Mesenteric fat pad (tissue), 1 donor: ENCODE measurements around the gene LOXL3. TPM values are rescaled to one million over a fixed set of nuclear protein-coding genes. Genes with fewer than 3 reads are reported as not detected.

Experiments
- DNase-seq: peaks from one replicate; pipeline ENCODE4 v3.0.0-alpha.2; 2020; ENCODE audit warnings: low spot score
- total RNA-seq: library from RNA; stranded (reverse); fragmentation: NEBNext Ultra II Directional; extraction: Animal tissue kit (Norgen Biotek cat#: 25700); gene quantifications from one replicate; pipeline ENCODE4 v1.2.1, GENCODE V29; 2021
- donor health status: DM: yes; HTN: yes; CAD: no.

LOXL3 gene
- total RNA-seq, 1 donor from 2014 or later: 8.2 TPM

GRCh38 chr2:74529357-74530238 lies 24.1 kb downstream of the LOXL3 start, which contains the start of the genes AUP1 and HTRA2:
Gene AUP1 (minus strand): TSS chr2:74529706. CDS start chr2:74529629, 77 bp downstream.
Gene HTRA2 (plus strand): TSS chr2:74529933. CDS start chr2:74530007, 74 bp downstream.
- peak; percentile 99 for DNase-seq

GRCh38 chr2:74528600-74529356 lies 25.0 kb downstream of the LOXL3 start:
- no peak for DNase-seq

GRCh38 chr2:74527741-74528140 lies 26.0 kb downstream of the LOXL3 start:
- no peak for DNase-seq

GRCh38 chr2:74526649-74527230 lies 27.0 kb downstream of the LOXL3 start:
- no peak for DNase-seq

GRCh38 chr2:74525717-74526648 lies 27.8 kb downstream of the LOXL3 start, which contains the start of gene DQX1:
Gene DQX1 (minus strand): TSS chr2:74526231. CDS start chr2:74525729, 502 bp downstream.
- DNase-seq: no peak

- DNase-seq: no peak
These were observed 28.6 kb downstream of the LOXL3 start for GRCh38 chr2:74524955-74525716.

GRCh38 chr2:74524005-74524404 lies 29.7 kb downstream of the LOXL3 start:
- DNase-seq: no peak

- DNase-seq: peak; percentile 57
These were observed 31.2 kb downstream of the LOXL3 start for GRCh38 chr2:74522516-74522915.

GRCh38 chr2:74516650-74517049 lies 37.1 kb downstream of the LOXL3 start:
- DNase-seq: no peak

- no peak for DNase-seq
These were observed 37.6 kb downstream of the LOXL3 start for GRCh38 chr2:74515981-74516633.

- no peak for DNase-seq
These were observed 38.3 kb downstream of the LOXL3 start for GRCh38 chr2:74515271-74515980.

- DNase-seq: no peak
These were observed 39.1 kb downstream of the LOXL3 start, which contains the start of gene TLX2 for GRCh38 chr2:74514368-74515270. Gene TLX2 (plus strand): TSS chr2:74514450. CDS start chr2:74514807, 357 bp downstream.

GRCh38 chr2:74513605-74514367 lies 40.0 kb downstream of the LOXL3 start:
- DNase-seq: no peak

- DNase-seq: no peak
These were observed 40.8 kb downstream of the LOXL3 start for GRCh38 chr2:74512744-74513604.
